Liver (tissue), 9 donors: Measurements from ENCODE around the gene U2AF1L4. TPM values are rescaled to one million over a fixed set of nuclear protein-coding genes. Genes with fewer than 3 reads are reported as not detected.

ENCODE experiments used
- DNase-seq: peaks from one replicate; pipeline ENCODE4 v3.0.0-alpha.2; 2017; ENCODE audit warnings: low spot score
- H3K27ac ChIP-seq, 2 donors: one replicate each; pipeline ENCODE4 v1.7.0; 2013; ENCODE audit warnings: inconsistent platforms in 2 of 2, low read length in 2 of 2, control low read depth in 1 of 2, low read depth in 1 of 2, mild to moderate bottlenecking in 1 of 2
- H3K27me3 ChIP-seq, 4 donors: one replicate each; pipeline versions ENCODE4 v1.6.1 to v1.7.0; 2013; ENCODE audit warnings: low read length in 3 of 4, inconsistent platforms in 1 of 4, mild to moderate bottlenecking in 1 of 4, moderate library complexity in 1 of 4; ENCODE audit not compliant: control insufficient read depth in 4 of 4, insufficient read depth in 4 of 4
- H3K36me3 ChIP-seq, 4 donors: one replicate each; pipeline versions ENCODE4 v1.6.1 to v1.7.0; 2013; ENCODE audit warnings: low read length in 3 of 4, mild to moderate bottlenecking in 3 of 4, low read depth in 1 of 4, moderate library complexity in 1 of 4; ENCODE audit not compliant: control insufficient read depth in 4 of 4, insufficient read depth in 3 of 4
- H3K4me1 ChIP-seq, 4 donors: one replicate each; pipeline versions ENCODE4 v1.6.1 to v1.7.0; 2013; ENCODE audit warnings: low read length in 3 of 4, mild to moderate bottlenecking in 3 of 4, moderate library complexity in 1 of 4; ENCODE audit not compliant: control insufficient read depth in 4 of 4, insufficient read depth in 4 of 4
- H3K4me3 ChIP-seq, 3 donors: one replicate each; pipeline versions ENCODE4 v1.6.1 to v1.7.0; 2013; ENCODE audit warnings: low read length in 3 of 3, control low read depth in 1 of 3, low read depth in 1 of 3, mild to moderate bottlenecking in 1 of 3
- H3K9ac ChIP-seq, 2 donors: one replicate each; pipeline ENCODE4 v1.7.0; 2013; ENCODE audit warnings: low read length in 2 of 2, mild to moderate bottlenecking in 2 of 2, moderate library complexity in 2 of 2, control low read depth in 1 of 2, low read depth in 1 of 2
- H3K9me3 ChIP-seq, 4 donors: one replicate each; pipeline versions ENCODE4 v1.6.1 to v1.7.0; 2013; ENCODE audit warnings: low read length in 3 of 4; ENCODE audit not compliant: control insufficient read depth in 4 of 4
- EGR1 ChIP-seq, 2 donors: IDR thresholded peaks; 2 replicates each; pipeline ENCODE4 v1.6.1; 2016 to 2018; ENCODE audit warnings: antibody characterized with exemption in 2 of 2, low read depth in 2 of 2
- FOXA1 ChIP-seq: IDR thresholded peaks from 2 replicates; pipeline ENCODE4 v1.6.1; 2016; ENCODE audit warnings: antibody characterized with exemption
- FOXA2 ChIP-seq: IDR thresholded peaks from 2 replicates; pipeline ENCODE4 v1.6.1; 2016; ENCODE audit warnings: antibody characterized with exemption
- GABPA ChIP-seq, 2 donors: IDR thresholded peaks in 1 of 2; conservative IDR thresholded peaks in 1 of 2; 2 replicates each; pipeline ENCODE4 v1.6.1; 2016; ENCODE audit warnings: antibody characterized with exemption in 2 of 2, mild to moderate bottlenecking in 1 of 2, moderate library complexity in 1 of 2
- HNF4A ChIP-seq, 2 donors: conservative IDR thresholded peaks; 2 replicates each; pipeline ENCODE4 v1.6.1; 2016; ENCODE audit warnings: antibody characterized with exemption in 2 of 2, mild to moderate bottlenecking in 2 of 2
- HNF4G ChIP-seq: IDR thresholded peaks from 2 replicates; pipeline ENCODE4 v1.6.1; 2016; ENCODE audit warnings: antibody characterized with exemption
- JUND ChIP-seq, 2 donors: IDR thresholded peaks; 2 replicates each; pipeline ENCODE4 v1.6.1; 2016; ENCODE audit warnings: antibody characterized with exemption in 2 of 2
- NR2F2 ChIP-seq: IDR thresholded peaks from 2 replicates; pipeline ENCODE4 v1.6.1; 2016; ENCODE audit warnings: antibody characterized with exemption
- RAD21 ChIP-seq, 2 donors: IDR thresholded peaks; 2 replicates each; pipeline ENCODE4 v1.6.1; 2016; ENCODE audit warnings: antibody characterized with exemption in 2 of 2, mild to moderate bottlenecking in 2 of 2
- RXRA ChIP-seq, 2 donors: IDR thresholded peaks; 2 replicates each; pipeline ENCODE4 v1.6.1; 2017 to 2018; ENCODE audit warnings: antibody characterized with exemption in 2 of 2, mild to moderate bottlenecking in 1 of 2
- SP1 ChIP-seq: IDR thresholded peaks from 2 replicates; pipeline ENCODE4 v1.6.1; 2018; ENCODE audit warnings: antibody characterized with exemption, mild to moderate bottlenecking
- TAF1 ChIP-seq: conservative IDR thresholded peaks from 2 replicates; pipeline ENCODE4 v1.6.1; 2016; ENCODE audit warnings: antibody characterized with exemption, mild to moderate bottlenecking
- YY1 ChIP-seq: IDR thresholded peaks from 2 replicates; pipeline ENCODE4 v1.6.1; 2016; ENCODE audit warnings: antibody characterized with exemption, mild to moderate bottlenecking
- WGBS: extraction: QIAGEN DNeasy Blood & Tissue Kit; methylation state at CpG from one replicate; pipeline ENCODE4 v1.1.7; 2013; 5-methylcytosine and 5-hydroxymethylcytosine counted together
- polyA plus RNA-seq, 2 donors: library from polyadenylated mRNA; stranded (reverse) in 1 of 2; unstranded in 1 of 2; fragments of 200-250 nt in 1 of 2; fragments of >200 nt in 1 of 2; fragmentation: Nextera tagmentation in 1 of 2; extraction: Ambion mirVana in 1 of 2; gene quantifications; one replicate each; pipeline versions ENCODE4 v1.2.1 to v1.2.3, GENCODE V29; 2013 to 2015
- total RNA-seq, 2 donors: library from RNA; depleted of rRNA; stranded (reverse); fragments of >200 nt; gene quantifications; one replicate each; pipeline ENCODE4 v1.2.3, GENCODE V29; 2014
- TF ChIP-seq, protein P1 (sequence below): IDR thresholded peaks from 2 replicates; pipeline ENCODE4 v1.6.1; 2016; ENCODE audit warnings: antibody characterized with exemption
- TF ChIP-seq, protein P2 (sequence below): IDR thresholded peaks from 2 replicates; pipeline ENCODE4 v1.6.1; 2016; ENCODE audit warnings: antibody characterized with exemption
- TF ChIP-seq, protein P3 (sequence below): fragments of 150-350 bp; IDR thresholded peaks from 2 replicates; pipeline ENCODE4 v1.5.1; 2017; ENCODE audit warnings: improper control_type of control experiment, low read depth, low read length; ENCODE audit not compliant: missing input control
- TF ChIP-seq, protein P4 (sequence below): IDR thresholded peaks from 2 replicates; pipeline ENCODE4 v1.6.1; 2016; ENCODE audit warnings: antibody characterized with exemption
- TF ChIP-seq, protein P5 (sequence below): IDR thresholded peaks from 2 replicates; pipeline ENCODE4 v1.6.1; 2016; ENCODE audit warnings: antibody characterized with exemption, mild to moderate bottlenecking
- donor health status: healthy.
- donor health status: healthy.
- donor health status: healthy.
- donor health status: healthy.
- donor health status: healthy.

The U2AF1L4 gene
- total and polyA plus RNA-seq, 4 donors = 4.5 to 36.5 (median 13.4) TPM

DNA sequence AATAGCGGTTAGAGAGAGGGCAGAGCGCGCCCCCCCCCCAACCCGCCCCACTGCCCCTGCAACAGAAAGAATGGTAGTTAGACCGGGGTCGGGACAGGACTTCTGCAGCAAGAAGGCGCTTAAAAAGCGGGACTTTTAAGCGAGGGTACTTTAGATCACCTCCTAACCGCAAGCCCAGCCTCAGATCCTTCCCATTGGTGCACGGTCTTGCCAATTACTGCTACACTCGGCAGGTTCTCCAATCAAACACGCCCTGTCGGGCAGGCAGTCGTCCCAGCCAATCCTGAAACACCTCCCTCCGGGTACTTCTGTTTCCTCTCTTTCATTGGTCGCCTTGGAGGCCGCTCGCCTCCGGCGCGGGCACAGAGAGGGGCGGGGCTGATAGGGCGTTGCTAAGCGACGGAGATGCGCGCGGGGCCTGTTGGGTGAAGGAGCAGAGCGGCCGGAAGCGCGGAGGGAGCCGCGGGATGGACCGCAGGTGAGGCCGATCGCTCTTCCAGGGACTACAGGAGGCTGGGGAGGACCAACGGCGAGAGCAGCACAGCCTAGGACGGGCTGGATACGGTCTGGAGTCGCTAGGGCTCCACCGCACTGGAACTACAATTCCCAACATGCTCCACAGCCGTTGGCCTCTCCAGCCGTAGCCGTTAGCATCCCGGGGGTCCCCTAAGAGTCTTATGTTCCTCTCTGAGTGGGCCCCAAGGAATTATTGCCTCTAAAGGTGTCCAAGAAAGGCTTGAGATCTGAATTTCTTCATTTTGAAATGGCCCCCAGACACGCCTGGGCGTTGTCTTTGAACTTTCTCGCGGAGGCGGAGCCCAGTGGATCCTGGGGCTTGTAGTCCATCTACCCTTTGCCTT is 12.8 kb upstream of the U2AF1L4 start, which contains the start of gene PROSER3:
Gene PROSER3 (plus strand): TSS at position 428 of the 860 bp plus-strand sequence. CDS start 40 bp downstream, at position 468.
- peak within 1 kb of the TSS; percentile 69 to 97 (median 97) for H3K4me3 ChIP-seq
- H3K27ac ChIP-seq = peak within 1 kb of the TSS; percentile 91 to 95
- peaks cover 14 to 19% (median 18%) of the 10 kb centered on the region in 4 donors for H3K4me1 ChIP-seq
- no peaks in the 10 kb centered on the region for H3K9me3 ChIP-seq
- TF ChIP-seq HNF4A (conservative IDR thresholded peaks at IDR 0.05) = no peak
- TF ChIP-seq, protein P1, sequence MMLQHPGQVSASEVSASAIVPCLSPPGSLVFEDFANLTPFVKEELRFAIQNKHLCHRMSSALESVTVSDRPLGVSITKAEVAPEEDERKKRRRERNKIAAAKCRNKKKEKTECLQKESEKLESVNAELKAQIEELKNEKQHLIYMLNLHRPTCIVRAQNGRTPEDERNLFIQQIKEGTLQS = no peak
- TF ChIP-seq, protein P2, sequence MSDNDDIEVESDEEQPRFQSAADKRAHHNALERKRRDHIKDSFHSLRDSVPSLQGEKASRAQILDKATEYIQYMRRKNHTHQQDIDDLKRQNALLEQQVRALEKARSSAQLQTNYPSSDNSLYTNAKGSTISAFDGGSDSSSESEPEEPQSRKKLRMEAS = no peak
- TF ChIP-seq RXRA (IDR thresholded peaks at IDR 0.05) = peak in 1 of 2 donors; percentile 44
- TF ChIP-seq EGR1 (IDR thresholded peaks at IDR 0.05; ENCODE audit: low read depth in 2 of 2) = peak in 1 of 2 donors; percentile 25
- no peak for TF ChIP-seq FOXA1
- peak; percentile 100 for TF ChIP-seq SP1
- TF ChIP-seq FOXA2 = no peak
- TF ChIP-seq, protein P3, sequence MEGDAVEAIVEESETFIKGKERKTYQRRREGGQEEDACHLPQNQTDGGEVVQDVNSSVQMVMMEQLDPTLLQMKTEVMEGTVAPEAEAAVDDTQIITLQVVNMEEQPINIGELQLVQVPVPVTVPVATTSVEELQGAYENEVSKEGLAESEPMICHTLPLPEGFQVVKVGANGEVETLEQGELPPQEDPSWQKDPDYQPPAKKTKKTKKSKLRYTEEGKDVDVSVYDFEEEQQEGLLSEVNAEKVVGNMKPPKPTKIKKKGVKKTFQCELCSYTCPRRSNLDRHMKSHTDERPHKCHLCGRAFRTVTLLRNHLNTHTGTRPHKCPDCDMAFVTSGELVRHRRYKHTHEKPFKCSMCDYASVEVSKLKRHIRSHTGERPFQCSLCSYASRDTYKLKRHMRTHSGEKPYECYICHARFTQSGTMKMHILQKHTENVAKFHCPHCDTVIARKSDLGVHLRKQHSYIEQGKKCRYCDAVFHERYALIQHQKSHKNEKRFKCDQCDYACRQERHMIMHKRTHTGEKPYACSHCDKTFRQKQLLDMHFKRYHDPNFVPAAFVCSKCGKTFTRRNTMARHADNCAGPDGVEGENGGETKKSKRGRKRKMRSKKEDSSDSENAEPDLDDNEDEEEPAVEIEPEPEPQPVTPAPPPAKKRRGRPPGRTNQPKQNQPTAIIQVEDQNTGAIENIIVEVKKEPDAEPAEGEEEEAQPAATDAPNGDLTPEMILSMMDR = no peak
- peak in 1 of 2 donors; percentile 74 for TF ChIP-seq GABPA (IDR thresholded peaks at IDR 0.05 in 1 of 2, conservative IDR thresholded peaks at IDR 0.05 in 1 of 2)
- no peak for TF ChIP-seq TAF1
- peak; percentile 86 for TF ChIP-seq YY1
- TF ChIP-seq, protein P4, sequence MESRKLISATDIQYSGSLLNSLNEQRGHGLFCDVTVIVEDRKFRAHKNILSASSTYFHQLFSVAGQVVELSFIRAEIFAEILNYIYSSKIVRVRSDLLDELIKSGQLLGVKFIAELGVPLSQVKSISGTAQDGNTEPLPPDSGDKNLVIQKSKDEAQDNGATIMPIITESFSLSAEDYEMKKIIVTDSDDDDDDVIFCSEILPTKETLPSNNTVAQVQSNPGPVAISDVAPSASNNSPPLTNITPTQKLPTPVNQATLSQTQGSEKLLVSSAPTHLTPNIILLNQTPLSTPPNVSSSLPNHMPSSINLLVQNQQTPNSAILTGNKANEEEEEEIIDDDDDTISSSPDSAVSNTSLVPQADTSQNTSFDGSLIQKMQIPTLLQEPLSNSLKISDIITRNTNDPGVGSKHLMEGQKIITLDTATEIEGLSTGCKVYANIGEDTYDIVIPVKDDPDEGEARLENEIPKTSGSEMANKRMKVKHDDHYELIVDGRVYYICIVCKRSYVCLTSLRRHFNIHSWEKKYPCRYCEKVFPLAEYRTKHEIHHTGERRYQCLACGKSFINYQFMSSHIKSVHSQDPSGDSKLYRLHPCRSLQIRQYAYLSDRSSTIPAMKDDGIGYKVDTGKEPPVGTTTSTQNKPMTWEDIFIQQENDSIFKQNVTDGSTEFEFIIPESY = peak; percentile 54
- TF ChIP-seq HNF4G = no peak
- TF ChIP-seq RAD21 (IDR thresholded peaks at IDR 0.05) = no peak
- TF ChIP-seq, protein P5, sequence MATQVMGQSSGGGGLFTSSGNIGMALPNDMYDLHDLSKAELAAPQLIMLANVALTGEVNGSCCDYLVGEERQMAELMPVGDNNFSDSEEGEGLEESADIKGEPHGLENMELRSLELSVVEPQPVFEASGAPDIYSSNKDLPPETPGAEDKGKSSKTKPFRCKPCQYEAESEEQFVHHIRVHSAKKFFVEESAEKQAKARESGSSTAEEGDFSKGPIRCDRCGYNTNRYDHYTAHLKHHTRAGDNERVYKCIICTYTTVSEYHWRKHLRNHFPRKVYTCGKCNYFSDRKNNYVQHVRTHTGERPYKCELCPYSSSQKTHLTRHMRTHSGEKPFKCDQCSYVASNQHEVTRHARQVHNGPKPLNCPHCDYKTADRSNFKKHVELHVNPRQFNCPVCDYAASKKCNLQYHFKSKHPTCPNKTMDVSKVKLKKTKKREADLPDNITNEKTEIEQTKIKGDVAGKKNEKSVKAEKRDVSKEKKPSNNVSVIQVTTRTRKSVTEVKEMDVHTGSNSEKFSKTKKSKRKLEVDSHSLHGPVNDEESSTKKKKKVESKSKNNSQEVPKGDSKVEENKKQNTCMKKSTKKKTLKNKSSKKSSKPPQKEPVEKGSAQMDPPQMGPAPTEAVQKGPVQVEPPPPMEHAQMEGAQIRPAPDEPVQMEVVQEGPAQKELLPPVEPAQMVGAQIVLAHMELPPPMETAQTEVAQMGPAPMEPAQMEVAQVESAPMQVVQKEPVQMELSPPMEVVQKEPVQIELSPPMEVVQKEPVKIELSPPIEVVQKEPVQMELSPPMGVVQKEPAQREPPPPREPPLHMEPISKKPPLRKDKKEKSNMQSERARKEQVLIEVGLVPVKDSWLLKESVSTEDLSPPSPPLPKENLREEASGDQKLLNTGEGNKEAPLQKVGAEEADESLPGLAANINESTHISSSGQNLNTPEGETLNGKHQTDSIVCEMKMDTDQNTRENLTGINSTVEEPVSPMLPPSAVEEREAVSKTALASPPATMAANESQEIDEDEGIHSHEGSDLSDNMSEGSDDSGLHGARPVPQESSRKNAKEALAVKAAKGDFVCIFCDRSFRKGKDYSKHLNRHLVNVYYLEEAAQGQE = peak; percentile 48
- no peak for TF ChIP-seq NR2F2
- TF ChIP-seq JUND (IDR thresholded peaks at IDR 0.05) = no peak
- under 1% methylated on average over 53 of the region's 53 CpGs for WGBS
- H3K27me3 ChIP-seq = no peaks in the 10 kb centered on the region
- DNase-seq = peak; percentile 98
- peak within 1 kb of the TSS; percentile 26 to 85 for H3K9ac ChIP-seq
- peaks cover 0 to 19% (median 8%) of the 10 kb centered on the region in 4 donors for H3K36me3 ChIP-seq
